Tibial nerve (tissue), 4 donors: ENCODE measurements around the gene ANK2. TPM values are rescaled to one million over a fixed set of nuclear protein-coding genes. Genes with fewer than 3 reads are reported as not detected.

ENCODE experiments used
- DNase-seq, 2 donors: peaks; one replicate each; pipeline ENCODE4 v3.0.0-alpha.2; 2019; ENCODE audit warnings: low spot score in 2 of 2
- H3K27ac ChIP-seq, 4 donors: fragments of 200-600 bp; sonication (generic) in 3 of 4; one replicate each; pipeline ENCODE4 v1.5.1; 2017 to 2019; ENCODE audit warnings: mild to moderate bottlenecking in 1 of 4
- H3K27me3 ChIP-seq, 2 donors: fragments of 200-600 bp; sonication (generic) in 1 of 2; one replicate each; pipeline versions ENCODE4 v1.5.1 to v1.6.0; 2017 to 2019
- H3K36me3 ChIP-seq, 3 donors: fragments of 200-600 bp; sonication (generic); one replicate each; pipeline ENCODE4 v1.5.1; 2018 to 2019
- H3K4me1 ChIP-seq, 4 donors: fragments of 200-600 bp; sonication (generic) in 3 of 4; one replicate each; pipeline ENCODE4 v1.5.1; 2017 to 2019
- H3K4me3 ChIP-seq, 4 donors: fragments of 200-600 bp; sonication (generic) in 3 of 4; one replicate each; pipeline ENCODE4 v1.5.1; 2017 to 2019; ENCODE audit warnings: mild to moderate bottlenecking in 1 of 4, moderate library complexity in 1 of 4
- H3K9me3 ChIP-seq, 4 donors: fragments of 200-600 bp; sonication (generic) in 3 of 4; one replicate each; pipeline ENCODE4 v1.5.1; 2017 to 2019
- CTCF ChIP-seq, 5 experiments: fragments of 200-600 bp in 3 of 5; fragments of 450-650 bp in 2 of 5; sonication (generic) in 3 of 5; IDR thresholded peaks; one replicate each; pipeline ENCODE4 v1.5.1; 2016 to 2019; ENCODE audit warnings: antibody characterized with exemption in 5 of 5, mild to moderate bottlenecking in 3 of 5, moderate library complexity in 2 of 5
- EP300 ChIP-seq, 2 donors: sonication (generic); formaldehyde crosslinking; IDR thresholded peaks; one replicate each; pipeline ENCODE4 v1.6.1; 2017; ENCODE audit warnings: antibody characterized with exemption in 2 of 2, mild to moderate bottlenecking in 1 of 2
- POLR2A ChIP-seq, 2 donors: fragments of 450-650 bp; IDR thresholded peaks; one replicate each; pipeline ENCODE4 v1.6.1; 2017; ENCODE audit warnings: antibody characterized with exemption in 2 of 2, mild to moderate bottlenecking in 2 of 2, moderate library complexity in 2 of 2
- WGBS, 2 donors: methylation state at CpG; one replicate each; pipeline ENCODE4 v1.1.5; 2018; 5-methylcytosine and 5-hydroxymethylcytosine counted together
- total RNA-seq, 4 donors: library from RNA; depleted of rRNA; stranded (reverse); fragments of >200 nt; gene quantifications; one replicate each; pipeline ENCODE4 v1.1.0, GENCODE V29; 2016

Gene ANK2
- total RNA-seq, 4 donors from 2014 or later: 63.9 to 113 (median 87.5) TPM

- Histone ChIP-seq H3K4me3 (no peak overlapping the region), H3K9me3 (no peaks in the 10 kb centered on the region), H3K27me3 (no peaks in the 10 kb centered on the region), H3K36me3 (no peaks in the 10 kb centered on the region), H3K4me1 (no peaks in the 10 kb centered on the region), H3K27ac (no peak overlapping the region)
- TF ChIP-seq CTCF (IDR thresholded peaks at IDR 0.05) (no peak), POLR2A (IDR thresholded peaks at IDR 0.05) (no peak), EP300 (IDR thresholded peaks at IDR 0.05) (no peak)
- DNase-seq: no peak
- WGBS, 2 donors: 60 to 76% methylated on average over 1 of the region's 1 CpG
Observed at GRCh38 chr4:113302051-113302450, 252.6 kb downstream of the ANK2 start.

- Histone ChIP-seq H3K36me3 (no peaks in the 10 kb centered on the region), H3K4me3 (no peak overlapping the region), H3K27ac (no peak overlapping the region), H3K9me3 (no peaks in the 10 kb centered on the region), H3K4me1 (no peaks in the 10 kb centered on the region), H3K27me3 (no peaks in the 10 kb centered on the region)
- TF ChIP-seq POLR2A (IDR thresholded peaks at IDR 0.05) (no peak), CTCF (IDR thresholded peaks at IDR 0.05) (no peak), EP300 (IDR thresholded peaks at IDR 0.05) (no peak)
- DNase-seq: no peak
- WGBS, 2 donors: 52 to 70% methylated on average over 1 of the region's 1 CpG
Observed at GRCh38 chr4:113303315-113303714, 253.9 kb downstream of the ANK2 start.

GRCh38 chr4:113311047-113311446 is 261.6 kb downstream of the ANK2 start:
- DNase-seq: no peak
- peaks cover 0 to 18% (median 0%) of the 10 kb centered on the region in 3 donors for H3K36me3 ChIP-seq
- H3K9me3 ChIP-seq: no peaks in the 10 kb centered on the region
- no peak overlapping the region for H3K4me3 ChIP-seq
- WGBS, 2 donors: 85 to 88% methylated on average over 2 of the region's 2 CpGs
- TF ChIP-seq POLR2A (IDR thresholded peaks at IDR 0.05) (no peak), CTCF (IDR thresholded peaks at IDR 0.05) (no peak), EP300 (IDR thresholded peaks at IDR 0.05) (no peak)
- H3K27ac ChIP-seq: no peak overlapping the region
- no peaks in the 10 kb centered on the region for H3K4me1 ChIP-seq
- no peaks in the 10 kb centered on the region for H3K27me3 ChIP-seq

GRCh38 chr4:113312529-113312928 is 263.1 kb downstream of the ANK2 start:
- H3K36me3 ChIP-seq: peaks cover 0 to 18% (median 0%) of the 10 kb centered on the region in 3 donors
- no peak for DNase-seq
- H3K4me1 ChIP-seq: peaks cover 0 to 6% (median 0%) of the 10 kb centered on the region in 4 donors
- no peaks in the 10 kb centered on the region for H3K9me3 ChIP-seq
- no peak overlapping the region for H3K27ac ChIP-seq
- TF ChIP-seq EP300 (IDR thresholded peaks at IDR 0.05) (no peak), POLR2A (IDR thresholded peaks at IDR 0.05) (no peak), CTCF (IDR thresholded peaks at IDR 0.05) (no peak)
- 89 to 91% methylated on average over 3 of the region's 3 CpGs for WGBS, 2 donors
- no peak overlapping the region for H3K4me3 ChIP-seq
- H3K27me3 ChIP-seq: no peaks in the 10 kb centered on the region

GRCh38 chr4:113314426-113314825 is 265.0 kb downstream of the ANK2 start:
- no peak for DNase-seq
- peaks cover 0 to 18% (median 0%) of the 10 kb centered on the region in 3 donors for H3K36me3 ChIP-seq
- no peak overlapping the region for H3K27ac ChIP-seq
- H3K4me3 ChIP-seq: no peak overlapping the region
- peaks cover 0 to 6% (median 0%) of the 10 kb centered on the region in 4 donors for H3K4me1 ChIP-seq
- no peaks in the 10 kb centered on the region for H3K9me3 ChIP-seq
- no peaks in the 10 kb centered on the region for H3K27me3 ChIP-seq
- no peak for TF ChIP-seq CTCF (IDR thresholded peaks at IDR 0.05)
- TF ChIP-seq EP300 (IDR thresholded peaks at IDR 0.05): no peak
- TF ChIP-seq POLR2A (IDR thresholded peaks at IDR 0.05): no peak
- WGBS, 2 donors: 82 to 85% methylated on average over 3 of the region's 3 CpGs
